ENCODE data around the gene FRAS1. TPM values are rescaled to one million over a fixed set of nuclear protein-coding genes. Genes with fewer than 3 reads are reported as not detected.

The FRAS1 gene
- polyA plus RNA-seq, 1 donor from 2014 or later: 2.8 TPM

DNA sequence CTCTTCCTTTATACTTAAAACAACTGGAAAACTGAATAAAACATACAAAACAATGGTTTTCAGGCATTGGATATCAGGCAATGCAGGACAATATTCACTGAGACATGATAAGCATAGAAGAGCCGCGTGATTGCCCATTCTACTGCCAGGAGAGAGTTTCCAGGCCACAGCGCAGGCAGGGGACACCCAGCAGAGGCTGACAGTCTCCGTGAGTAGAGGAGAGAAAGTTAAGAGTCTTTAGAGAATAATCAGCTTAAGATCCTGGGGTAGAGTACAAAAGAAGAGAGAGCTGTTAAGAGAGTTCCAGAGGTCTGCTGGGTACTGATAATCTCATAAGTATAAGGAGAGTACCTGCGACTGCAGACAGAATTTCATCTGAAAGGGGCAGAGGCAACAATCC is 18.4 kb upstream of the FRAS1 start:
- Histone ChIP-seq H3K9me3 (ENCODE audit: low read length) (no peaks in the 10 kb centered on the region), H2AFZ (ENCODE audit: low read depth, low read length) (no peak overlapping the region), H3K4me2 (ENCODE audit: low read length) (no peak overlapping the region), H3K79me2 (replicated peaks; ENCODE audit: insufficient read depth, low read length) (no peaks in the 10 kb centered on the region), H3K4me3 (ENCODE audit: low read length) (no peak overlapping the region), H3F3A (ENCODE audit: insufficient read depth, low read length, poor library complexity, severe bottlenecking) (no peaks in the 10 kb centered on the region), H3K9me2 (ENCODE audit: insufficient read depth, low read length) (no peaks in the 10 kb centered on the region), H3K27ac (ENCODE audit: low read length) (no peak overlapping the region), H3K9ac (ENCODE audit: low read length) (no peak overlapping the region), H3K27me3 (ENCODE audit: insufficient read depth, low read depth, low read length) (no peaks in the 10 kb centered on the region), H3K36me3 (ENCODE audit: insufficient read depth, low read length) (no peaks in the 10 kb centered on the region), H4K20me1 (ENCODE audit: insufficient read depth) (no peaks in the 10 kb centered on the region)
- TF ChIP-seq MXI1 (conservative IDR thresholded peaks at IDR 0.05; ENCODE audit: poor library complexity, severe bottlenecking): no peak
- no peak for TF ChIP-seq CTCF (IDR thresholded peaks at IDR 0.05; ENCODE audit: poor library complexity, severe bottlenecking)
- no peak for TF ChIP-seq EZH2 (IDR thresholded peaks at IDR 0.05; ENCODE audit: borderline replicate concordance, insufficient read depth, low read length, poor library complexity, severe bottlenecking)
- no peak for TF ChIP-seq RAD21 (conservative IDR thresholded peaks at IDR 0.05)
- TF ChIP-seq, protein P1, sequence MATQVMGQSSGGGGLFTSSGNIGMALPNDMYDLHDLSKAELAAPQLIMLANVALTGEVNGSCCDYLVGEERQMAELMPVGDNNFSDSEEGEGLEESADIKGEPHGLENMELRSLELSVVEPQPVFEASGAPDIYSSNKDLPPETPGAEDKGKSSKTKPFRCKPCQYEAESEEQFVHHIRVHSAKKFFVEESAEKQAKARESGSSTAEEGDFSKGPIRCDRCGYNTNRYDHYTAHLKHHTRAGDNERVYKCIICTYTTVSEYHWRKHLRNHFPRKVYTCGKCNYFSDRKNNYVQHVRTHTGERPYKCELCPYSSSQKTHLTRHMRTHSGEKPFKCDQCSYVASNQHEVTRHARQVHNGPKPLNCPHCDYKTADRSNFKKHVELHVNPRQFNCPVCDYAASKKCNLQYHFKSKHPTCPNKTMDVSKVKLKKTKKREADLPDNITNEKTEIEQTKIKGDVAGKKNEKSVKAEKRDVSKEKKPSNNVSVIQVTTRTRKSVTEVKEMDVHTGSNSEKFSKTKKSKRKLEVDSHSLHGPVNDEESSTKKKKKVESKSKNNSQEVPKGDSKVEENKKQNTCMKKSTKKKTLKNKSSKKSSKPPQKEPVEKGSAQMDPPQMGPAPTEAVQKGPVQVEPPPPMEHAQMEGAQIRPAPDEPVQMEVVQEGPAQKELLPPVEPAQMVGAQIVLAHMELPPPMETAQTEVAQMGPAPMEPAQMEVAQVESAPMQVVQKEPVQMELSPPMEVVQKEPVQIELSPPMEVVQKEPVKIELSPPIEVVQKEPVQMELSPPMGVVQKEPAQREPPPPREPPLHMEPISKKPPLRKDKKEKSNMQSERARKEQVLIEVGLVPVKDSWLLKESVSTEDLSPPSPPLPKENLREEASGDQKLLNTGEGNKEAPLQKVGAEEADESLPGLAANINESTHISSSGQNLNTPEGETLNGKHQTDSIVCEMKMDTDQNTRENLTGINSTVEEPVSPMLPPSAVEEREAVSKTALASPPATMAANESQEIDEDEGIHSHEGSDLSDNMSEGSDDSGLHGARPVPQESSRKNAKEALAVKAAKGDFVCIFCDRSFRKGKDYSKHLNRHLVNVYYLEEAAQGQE (IDR thresholded peaks at IDR 0.05; ENCODE audit: borderline replicate concordance): no peak
- no peak for TF ChIP-seq EP300 (conservative IDR thresholded peaks at IDR 0.05; ENCODE audit: poor library complexity, severe bottlenecking)
- TF ChIP-seq POLR2AphosphoS5 (IDR thresholded peaks at IDR 0.05): no peak
- TF ChIP-seq TAF1 (IDR thresholded peaks at IDR 0.05; ENCODE audit: low read depth): no peak
- TF ChIP-seq SMC3 (conservative IDR thresholded peaks at IDR 0.05; ENCODE audit: poor library complexity): no peak

DNA sequence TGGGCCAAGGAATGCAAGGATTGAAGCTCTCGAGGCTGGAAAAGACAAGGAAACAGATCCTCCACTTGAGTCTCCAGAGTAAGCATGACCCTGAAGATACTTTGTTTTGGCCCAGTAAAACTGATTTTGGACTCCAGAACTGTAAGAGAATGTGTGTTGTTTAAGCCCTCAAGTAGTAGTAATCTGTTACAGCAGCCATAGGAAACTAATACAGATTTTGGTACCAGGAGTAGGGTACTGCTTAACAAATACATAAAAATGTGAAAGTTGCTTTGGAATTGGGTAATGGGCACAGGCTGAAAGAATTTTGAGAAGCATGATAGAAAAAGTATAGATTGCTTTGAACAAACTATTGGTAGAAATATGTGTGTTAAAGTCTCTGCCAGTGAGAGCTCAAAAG is 17.4 kb upstream of the FRAS1 start:
- H3K4me2 ChIP-seq (ENCODE audit: low read length): no peak overlapping the region
- H3K36me3 ChIP-seq (ENCODE audit: insufficient read depth, low read length): no peaks in the 10 kb centered on the region
- TF ChIP-seq, protein P1 (IDR thresholded peaks at IDR 0.05; ENCODE audit: borderline replicate concordance): no peak
- TF ChIP-seq MXI1 (conservative IDR thresholded peaks at IDR 0.05; ENCODE audit: poor library complexity, severe bottlenecking) (no peak), POLR2AphosphoS5 (IDR thresholded peaks at IDR 0.05) (no peak), EP300 (conservative IDR thresholded peaks at IDR 0.05; ENCODE audit: poor library complexity, severe bottlenecking) (no peak), TAF1 (IDR thresholded peaks at IDR 0.05; ENCODE audit: low read depth) (no peak), EZH2 (IDR thresholded peaks at IDR 0.05; ENCODE audit: borderline replicate concordance, insufficient read depth, low read length, poor library complexity, severe bottlenecking) (no peak), CTCF (IDR thresholded peaks at IDR 0.05; ENCODE audit: poor library complexity, severe bottlenecking) (no peak), RAD21 (conservative IDR thresholded peaks at IDR 0.05) (no peak), SMC3 (conservative IDR thresholded peaks at IDR 0.05; ENCODE audit: poor library complexity) (no peak)
- no peaks in the 10 kb centered on the region for H3F3A ChIP-seq (ENCODE audit: insufficient read depth, low read length, poor library complexity, severe bottlenecking)
- H4K20me1 ChIP-seq (ENCODE audit: insufficient read depth): no peaks in the 10 kb centered on the region
- H3K27ac ChIP-seq (ENCODE audit: low read length): no peak overlapping the region
- H2AFZ ChIP-seq (ENCODE audit: low read depth, low read length): no peak overlapping the region
- no peaks in the 10 kb centered on the region for H3K9me2 ChIP-seq (ENCODE audit: insufficient read depth, low read length)
- no peaks in the 10 kb centered on the region for H3K27me3 ChIP-seq (ENCODE audit: insufficient read depth, low read depth, low read length)
- no peaks in the 10 kb centered on the region for H3K9me3 ChIP-seq (ENCODE audit: low read length)
- no peaks in the 10 kb centered on the region for H3K79me2 ChIP-seq (replicated peaks; ENCODE audit: insufficient read depth, low read length)
- H3K9ac ChIP-seq (ENCODE audit: low read length): no peak overlapping the region
- H3K4me3 ChIP-seq (ENCODE audit: low read length): no peak overlapping the region

Data from neural cell (in vitro differentiated cells).